ENCODE measurements around the gene SMS. TPM values are rescaled to one million over a fixed set of nuclear protein-coding genes. Genes with fewer than 3 reads are reported as not detected.
A peak's percentile ranks its signal among the peaks of the same experiment; 100 is the strongest.

Gene SMS
- total and polyA plus RNA-seq, 2 donors (not counting 1 experiment from before 2014, with no cell fraction given): 7.0 to 30.5 TPM

DNA sequence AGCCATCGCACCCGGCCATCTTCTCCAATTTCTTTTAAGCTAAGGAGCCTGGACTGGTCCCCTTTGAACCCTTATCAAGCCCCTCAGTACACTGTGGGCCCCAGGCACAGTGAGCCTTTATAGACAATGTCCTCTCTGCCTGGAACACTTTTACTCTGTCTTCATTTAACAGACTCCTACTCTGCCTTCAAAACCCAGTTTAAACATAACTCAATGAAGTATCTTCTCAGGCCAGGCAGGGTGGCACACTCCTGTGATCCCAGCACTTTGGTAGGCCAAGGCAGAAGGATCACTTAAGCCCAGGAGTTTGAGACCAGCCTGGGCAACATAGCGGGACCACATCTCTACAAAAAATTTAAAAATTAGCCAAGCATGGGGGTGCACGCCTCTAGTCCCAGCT is 27.5 kb upstream of the SMS start:
- DNase-seq (no peak), ATAC-seq (ENCODE audit: low read depth) (no peak)
- ChIA-PET POLR2A (no interaction called here), CTCF (no interaction called here)
- no peaks in the 10 kb centered on the region for H3K36me3 ChIP-seq (replicated peaks in 1 of 2; ENCODE audit: control extremely low read depth in 1 of 2, control insufficient read depth in 1 of 2, extremely low read depth in 1 of 2, insufficient read depth in 2 of 2, low read length in 1 of 2)
- H3K4me1 Mint-ChIP-seq: no peaks in the 10 kb centered on the region
- no peaks in the 10 kb centered on the region for H3K4me1 ChIP-seq (ENCODE audit: control insufficient read depth in 2 of 2, insufficient read depth in 2 of 2, low read length in 2 of 2)
- no peaks in the 10 kb centered on the region for H3K79me2 ChIP-seq (ENCODE audit: control insufficient read depth, insufficient read depth, low read length)
- TF ChIP-seq, protein P1, sequence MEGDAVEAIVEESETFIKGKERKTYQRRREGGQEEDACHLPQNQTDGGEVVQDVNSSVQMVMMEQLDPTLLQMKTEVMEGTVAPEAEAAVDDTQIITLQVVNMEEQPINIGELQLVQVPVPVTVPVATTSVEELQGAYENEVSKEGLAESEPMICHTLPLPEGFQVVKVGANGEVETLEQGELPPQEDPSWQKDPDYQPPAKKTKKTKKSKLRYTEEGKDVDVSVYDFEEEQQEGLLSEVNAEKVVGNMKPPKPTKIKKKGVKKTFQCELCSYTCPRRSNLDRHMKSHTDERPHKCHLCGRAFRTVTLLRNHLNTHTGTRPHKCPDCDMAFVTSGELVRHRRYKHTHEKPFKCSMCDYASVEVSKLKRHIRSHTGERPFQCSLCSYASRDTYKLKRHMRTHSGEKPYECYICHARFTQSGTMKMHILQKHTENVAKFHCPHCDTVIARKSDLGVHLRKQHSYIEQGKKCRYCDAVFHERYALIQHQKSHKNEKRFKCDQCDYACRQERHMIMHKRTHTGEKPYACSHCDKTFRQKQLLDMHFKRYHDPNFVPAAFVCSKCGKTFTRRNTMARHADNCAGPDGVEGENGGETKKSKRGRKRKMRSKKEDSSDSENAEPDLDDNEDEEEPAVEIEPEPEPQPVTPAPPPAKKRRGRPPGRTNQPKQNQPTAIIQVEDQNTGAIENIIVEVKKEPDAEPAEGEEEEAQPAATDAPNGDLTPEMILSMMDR (IDR thresholded peaks at IDR 0.05): no peak
- TF ChIP-seq EZH2 (IDR thresholded peaks at IDR 0.05; ENCODE audit: borderline replicate concordance, insufficient read depth, low read depth, low read length, poor library complexity, severe bottlenecking): no peak
- H3K27ac Mint-ChIP-seq: no peak overlapping the region
- H3K4me3 ChIP-seq (ENCODE audit: control extremely low read depth in 1 of 5, extremely low read depth in 1 of 5, insufficient read depth in 1 of 5, low read depth in 2 of 5, low read length in 4 of 5): no peak overlapping the region
- intact Hi-C loops (cut with micrococcal nuclease): no loop called here
- H3K27ac ChIP-seq (ENCODE audit: low read length in 2 of 2): no peak overlapping the region
- H2AFZ ChIP-seq (ENCODE audit: insufficient read depth, low read depth, low read length, poor library complexity, severe bottlenecking): no peak overlapping the region
- H3K9me3 ChIP-seq (ENCODE audit: control extremely low read depth in 1 of 3, control insufficient read depth in 2 of 3, insufficient read depth in 1 of 3, low read length in 2 of 3): no peaks in the 10 kb centered on the region
- no peaks in the 10 kb centered on the region for H3K27me3 Mint-ChIP-seq
- H3K27me3 ChIP-seq (replicated peaks in 1 of 4; ENCODE audit: control extremely low read depth in 1 of 4, control insufficient read depth in 3 of 4, insufficient read depth in 4 of 4, low read length in 3 of 4): no peaks in the 10 kb centered on the region
- H4K20me1 ChIP-seq (ENCODE audit: control insufficient read depth, insufficient read depth, low read length, poor library complexity, severe bottlenecking): no peaks in the 10 kb centered on the region
- H3K9ac ChIP-seq (ENCODE audit: low read length): no peak overlapping the region
- no peak overlapping the region for H3K4me3 Mint-ChIP-seq
- H3K4me2 ChIP-seq (replicated peaks; ENCODE audit: low read depth, low read length, poor library complexity, severe bottlenecking): no peak overlapping the region
- no peaks in the 10 kb centered on the region for H3K9me3 Mint-ChIP-seq (ENCODE audit: insufficient read depth)
- WGBS (ENCODE audit: insufficient coverage): 100% methylated on average over 2 of the region's 4 CpGs

DNA sequence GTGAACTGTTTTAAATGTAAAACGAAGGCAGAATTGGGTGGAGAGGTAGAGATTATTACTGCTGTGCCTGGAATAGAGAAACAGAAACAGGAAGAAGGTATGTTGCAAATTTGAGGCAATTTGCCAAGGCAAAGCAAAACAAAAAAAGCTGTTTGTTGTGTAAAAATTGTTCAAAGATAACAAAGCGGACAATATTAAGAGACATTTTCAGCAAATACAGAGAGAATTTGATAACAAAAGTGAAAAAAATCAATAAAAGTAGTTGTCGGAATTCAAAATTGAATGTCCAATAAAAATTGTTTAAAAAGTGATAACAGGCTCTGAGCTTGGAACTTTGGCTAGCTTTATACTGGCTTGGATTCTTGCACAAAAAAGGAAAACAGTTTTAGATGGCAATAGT is 14.4 kb upstream of the SMS start:
- Histone ChIP-seq H3K4me2 (replicated peaks; ENCODE audit: low read depth, low read length, poor library complexity, severe bottlenecking) (no peak overlapping the region), H3K9me3 (ENCODE audit: control extremely low read depth in 1 of 3, control insufficient read depth in 2 of 3, insufficient read depth in 1 of 3, low read length in 2 of 3) (no peaks in the 10 kb centered on the region), H3K79me2 (ENCODE audit: control insufficient read depth, insufficient read depth, low read length) (no peaks in the 10 kb centered on the region), H3K27ac (ENCODE audit: low read length in 2 of 2) (no peak overlapping the region), H3K9ac (ENCODE audit: low read length) (no peak overlapping the region), H3K36me3 (replicated peaks in 1 of 2; ENCODE audit: control extremely low read depth in 1 of 2, control insufficient read depth in 1 of 2, extremely low read depth in 1 of 2, insufficient read depth in 2 of 2, low read length in 1 of 2) (no peaks in the 10 kb centered on the region), H3K4me1 (ENCODE audit: control insufficient read depth in 2 of 2, insufficient read depth in 2 of 2, low read length in 2 of 2) (no peaks in the 10 kb centered on the region), H3K4me3 (ENCODE audit: control extremely low read depth in 1 of 5, extremely low read depth in 1 of 5, insufficient read depth in 1 of 5, low read depth in 2 of 5, low read length in 4 of 5) (no peak overlapping the region), H4K20me1 (ENCODE audit: control insufficient read depth, insufficient read depth, low read length, poor library complexity, severe bottlenecking) (no peaks in the 10 kb centered on the region), H3K27me3 (replicated peaks in 1 of 4; ENCODE audit: control extremely low read depth in 1 of 4, control insufficient read depth in 3 of 4, insufficient read depth in 4 of 4, low read length in 3 of 4) (no peaks in the 10 kb centered on the region), H2AFZ (ENCODE audit: insufficient read depth, low read depth, low read length, poor library complexity, severe bottlenecking) (no peak overlapping the region)
- Mint-ChIP-seq H3K9me3 (ENCODE audit: insufficient read depth) (no peaks in the 10 kb centered on the region), H3K4me3 (no peak overlapping the region), H3K4me1 (peaks cover 2% of the 10 kb centered on the region), H3K27ac (peak overlapping the region; percentile 37), H3K27me3 (no peaks in the 10 kb centered on the region)
- intact Hi-C loops (cut with micrococcal nuclease): no loop called here
- no peak for DNase-seq
- ATAC-seq (ENCODE audit: low read depth): no peak
- no CpG with 5 or more reads among the region's 3 CpGs for WGBS (ENCODE audit: insufficient coverage)
- no peak for TF ChIP-seq EZH2 (IDR thresholded peaks at IDR 0.05; ENCODE audit: borderline replicate concordance, insufficient read depth, low read depth, low read length, poor library complexity, severe bottlenecking)
- TF ChIP-seq, protein P1 (IDR thresholded peaks at IDR 0.05): no peak
- ChIA-PET CTCF (no interaction called here), POLR2A (no interaction called here)

All from B cell (primary cell).